Measurements from ENCODE around the gene ERN1.

DNA sequence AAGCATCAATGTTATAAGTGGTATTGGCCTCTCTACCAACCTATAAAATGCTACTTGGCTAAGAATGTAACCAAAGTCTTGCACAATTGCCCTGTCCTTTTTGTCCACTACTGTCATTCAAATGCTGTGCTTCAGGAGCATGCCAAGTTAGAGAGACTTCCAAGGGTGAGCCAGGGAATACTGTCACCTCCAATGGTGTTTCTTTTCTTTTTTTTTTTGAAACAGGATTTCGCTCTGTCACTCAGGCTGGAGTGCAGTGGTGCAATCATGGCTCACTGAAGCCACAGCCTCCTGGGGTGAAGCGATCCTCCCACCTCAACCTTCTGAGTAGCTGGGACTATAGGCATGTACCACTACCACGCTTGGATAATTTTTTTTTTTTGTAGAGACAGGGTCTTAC lies 43.7 kb upstream of the ERN1 start:
- TF ChIP-seq, protein P1, sequence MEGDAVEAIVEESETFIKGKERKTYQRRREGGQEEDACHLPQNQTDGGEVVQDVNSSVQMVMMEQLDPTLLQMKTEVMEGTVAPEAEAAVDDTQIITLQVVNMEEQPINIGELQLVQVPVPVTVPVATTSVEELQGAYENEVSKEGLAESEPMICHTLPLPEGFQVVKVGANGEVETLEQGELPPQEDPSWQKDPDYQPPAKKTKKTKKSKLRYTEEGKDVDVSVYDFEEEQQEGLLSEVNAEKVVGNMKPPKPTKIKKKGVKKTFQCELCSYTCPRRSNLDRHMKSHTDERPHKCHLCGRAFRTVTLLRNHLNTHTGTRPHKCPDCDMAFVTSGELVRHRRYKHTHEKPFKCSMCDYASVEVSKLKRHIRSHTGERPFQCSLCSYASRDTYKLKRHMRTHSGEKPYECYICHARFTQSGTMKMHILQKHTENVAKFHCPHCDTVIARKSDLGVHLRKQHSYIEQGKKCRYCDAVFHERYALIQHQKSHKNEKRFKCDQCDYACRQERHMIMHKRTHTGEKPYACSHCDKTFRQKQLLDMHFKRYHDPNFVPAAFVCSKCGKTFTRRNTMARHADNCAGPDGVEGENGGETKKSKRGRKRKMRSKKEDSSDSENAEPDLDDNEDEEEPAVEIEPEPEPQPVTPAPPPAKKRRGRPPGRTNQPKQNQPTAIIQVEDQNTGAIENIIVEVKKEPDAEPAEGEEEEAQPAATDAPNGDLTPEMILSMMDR (IDR thresholded peaks at IDR 0.05) = no peak
- no peak for TF ChIP-seq POLR2A (IDR thresholded peaks at IDR 0.05)
